NCI-H1048 (cell line): ENCODE results near the gene CACFD1.

Experiments
- DNase-seq: peaks from one replicate; lab custom pipeline; 2025; lab: John Stamatoyannopoulos, UW

Gene CACFD1

DNA sequence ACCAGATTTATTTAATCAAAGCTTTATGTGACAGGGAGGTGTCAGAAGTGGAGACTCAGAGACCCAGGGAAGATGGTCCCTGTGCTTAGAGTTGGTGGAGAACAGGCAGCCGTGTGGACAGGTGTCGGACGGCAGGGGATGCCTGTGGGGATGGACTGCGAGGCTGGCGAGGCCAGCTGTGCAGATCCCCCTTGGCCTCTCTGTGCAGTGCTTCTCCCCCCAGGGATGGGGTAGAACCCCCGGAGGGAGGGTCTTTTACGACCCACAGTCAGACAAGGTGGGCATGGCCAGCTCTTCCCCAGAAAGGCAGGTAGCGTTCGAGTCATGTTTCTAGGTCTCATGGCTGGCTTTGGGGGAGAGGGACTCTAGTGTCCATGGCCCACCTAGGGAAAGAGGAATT, 23.8 kb downstream of the CACFD1 start:
- DNase-seq, result no peak

DNA sequence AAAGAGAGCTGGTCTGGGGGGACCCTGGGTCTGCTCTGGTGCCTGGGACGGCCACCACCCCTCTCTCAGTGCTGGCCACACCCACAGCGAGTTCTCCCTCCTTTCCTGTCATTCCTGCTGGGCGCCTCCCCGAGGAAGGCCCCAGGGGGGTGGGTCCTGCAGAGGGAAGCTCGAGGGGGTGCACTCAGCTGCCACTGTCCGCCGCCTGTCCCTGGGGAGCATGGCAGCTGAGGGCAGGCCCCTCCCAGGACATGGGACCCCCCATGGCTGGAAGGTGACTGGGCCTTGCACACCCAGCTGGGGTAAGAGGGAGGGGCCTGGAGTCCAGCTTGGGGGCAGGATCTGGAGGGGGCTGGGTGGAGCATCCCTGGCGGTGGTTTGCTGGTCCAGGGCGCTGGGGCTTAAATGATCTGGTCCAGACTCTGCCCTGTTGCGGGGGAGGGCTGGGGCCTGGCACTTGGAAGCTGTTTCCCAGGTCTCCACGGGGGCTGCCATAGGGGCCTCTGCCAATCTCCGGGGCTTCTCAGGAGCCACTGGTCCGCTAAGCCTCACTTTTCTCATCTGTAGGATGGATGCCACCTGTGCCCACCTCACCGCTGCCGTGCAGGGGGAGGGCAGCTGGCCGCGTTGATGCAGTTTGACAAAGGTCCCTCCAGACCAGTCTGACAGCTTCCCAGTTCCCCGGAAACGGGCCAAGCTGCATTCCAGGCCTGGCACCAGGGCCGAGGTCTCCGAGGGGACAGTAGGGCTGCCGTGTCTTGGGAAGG, 25.1 kb downstream of the CACFD1 start:
- DNase-seq, result no peak

DNA sequence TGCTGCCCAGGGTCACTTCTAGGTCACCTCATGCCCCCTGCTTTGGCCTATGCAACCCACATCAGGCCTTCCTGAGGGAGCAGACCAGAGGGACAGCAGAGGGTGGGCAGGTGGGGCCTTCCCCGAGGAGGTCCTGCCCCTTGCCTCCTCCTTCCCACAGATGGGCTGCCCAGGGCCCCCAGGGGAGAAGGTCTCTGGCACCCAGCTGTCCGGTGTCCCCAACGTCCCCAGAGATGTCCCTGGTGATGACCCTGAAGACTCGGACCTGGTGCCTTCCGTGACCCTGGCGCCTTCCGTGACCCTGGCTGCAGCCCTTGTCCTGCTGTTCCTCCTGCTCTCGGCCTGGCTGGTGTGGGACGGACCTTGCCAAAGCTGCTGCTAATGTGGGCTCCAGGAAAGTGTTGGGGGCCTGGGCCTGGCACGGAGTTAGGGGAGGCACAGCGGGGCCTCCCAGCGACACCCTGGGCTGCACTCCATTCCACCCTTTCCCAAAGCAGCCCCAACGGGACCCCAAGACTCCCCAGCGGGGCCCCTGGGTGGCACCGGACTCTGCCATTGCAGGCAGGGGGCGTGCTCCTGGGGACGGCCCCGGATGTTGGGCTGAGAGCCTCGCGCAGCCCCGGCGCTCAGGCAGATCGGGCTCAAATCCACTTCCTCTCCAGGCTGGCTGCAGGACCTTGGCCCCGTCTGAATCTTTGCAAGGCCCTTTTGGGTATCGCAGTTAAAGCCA, 25.9 kb downstream of the CACFD1 start:
- DNase-seq, result no peak

DNA sequence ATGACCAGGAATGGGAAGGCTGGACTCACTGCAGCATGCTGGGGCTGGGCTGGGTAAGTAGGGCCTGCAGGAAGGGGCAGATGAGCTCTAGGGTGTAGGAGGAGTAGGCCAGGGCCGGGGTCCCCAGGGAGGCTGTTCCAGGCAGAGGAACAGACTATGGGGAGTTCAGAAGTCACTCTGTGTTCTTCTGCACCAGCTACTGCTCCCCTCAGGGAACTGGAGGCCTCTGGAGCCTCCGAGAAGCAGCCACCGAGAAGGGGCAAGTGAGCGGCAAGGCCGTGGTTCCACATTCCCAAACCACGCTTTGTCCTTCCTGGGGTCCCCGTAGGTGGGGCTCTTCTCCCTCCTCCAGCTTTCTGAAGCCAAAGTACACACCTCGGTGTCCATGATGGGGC, 27.6 kb downstream of the CACFD1 start:
- DNase-seq, result no peak

DNA sequence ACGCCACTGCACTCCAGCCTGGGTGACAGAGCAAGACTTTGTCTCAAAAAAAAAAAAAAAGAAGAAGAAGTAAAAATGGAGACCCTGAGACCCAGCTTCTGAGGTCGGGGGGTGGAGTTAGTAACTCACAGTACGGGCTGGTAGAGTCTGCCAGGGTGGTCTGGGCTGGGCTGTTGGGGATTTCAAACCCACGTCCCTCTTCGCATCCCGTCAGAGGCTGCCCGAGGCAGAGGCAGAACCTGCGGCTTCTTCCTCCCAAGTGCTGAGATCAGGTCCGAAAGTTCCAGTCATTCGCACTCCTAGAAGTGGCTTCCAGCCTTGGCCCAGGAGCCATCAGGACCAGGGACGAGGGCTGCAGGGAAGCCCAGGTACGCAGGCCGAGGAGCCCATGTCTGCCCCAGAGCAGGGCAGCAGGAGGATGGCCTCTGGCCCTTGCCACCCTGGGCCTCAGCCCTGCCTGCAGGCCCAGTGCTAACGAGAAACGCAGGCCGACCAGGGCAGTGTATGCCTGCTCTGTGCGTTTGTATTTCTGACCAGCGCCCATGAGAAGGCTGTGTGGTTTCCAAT, 29.0 kb downstream of the CACFD1 start:
- no peak for DNase-seq

DNA sequence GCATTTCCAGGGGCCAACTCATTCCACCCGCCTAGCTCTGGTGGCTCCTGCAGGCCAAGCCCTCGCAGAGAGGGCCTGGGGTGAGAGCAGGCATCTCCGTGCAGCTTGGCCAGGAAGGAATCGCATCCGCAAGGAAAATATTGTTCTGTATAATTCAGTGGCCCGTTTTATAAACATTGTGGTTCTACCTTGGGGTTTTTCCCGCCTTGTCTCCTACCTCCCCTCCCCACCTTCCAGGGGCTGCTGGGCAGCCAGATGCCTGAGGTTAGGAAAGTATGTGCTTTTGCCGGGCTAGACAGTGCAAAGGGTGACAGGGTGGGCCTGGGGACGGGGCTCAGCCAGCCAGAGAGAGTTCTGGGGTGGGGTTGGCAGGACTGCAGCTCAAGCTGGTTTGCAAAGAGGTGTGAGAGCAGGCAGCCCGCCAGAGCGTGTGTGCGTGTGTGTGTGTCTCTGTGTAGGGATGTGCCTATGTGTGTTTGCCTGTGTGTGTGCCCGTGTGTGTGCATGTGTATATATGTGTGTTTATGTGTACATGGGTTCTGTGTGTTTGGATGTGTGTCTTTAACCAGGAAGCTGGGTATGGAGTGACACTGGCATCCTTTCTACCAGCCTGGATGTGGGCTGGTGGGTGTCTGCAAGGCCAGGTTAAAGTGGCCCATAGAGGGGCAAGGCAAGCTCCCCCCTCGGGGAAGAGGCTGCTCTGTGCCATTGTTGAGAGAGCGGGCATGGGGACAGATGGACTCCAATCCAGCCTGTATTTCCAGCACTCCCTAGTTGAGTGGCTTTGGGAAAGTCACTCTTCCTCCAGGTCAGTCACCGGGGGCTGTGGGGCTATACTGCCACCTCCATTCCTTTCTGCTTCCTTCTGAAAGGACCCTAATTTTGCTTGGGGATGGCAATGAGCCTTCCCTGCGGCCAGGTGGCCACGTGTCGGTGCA, 29.7 kb downstream of the CACFD1 start:
- DNase-seq, result no peak

DNA sequence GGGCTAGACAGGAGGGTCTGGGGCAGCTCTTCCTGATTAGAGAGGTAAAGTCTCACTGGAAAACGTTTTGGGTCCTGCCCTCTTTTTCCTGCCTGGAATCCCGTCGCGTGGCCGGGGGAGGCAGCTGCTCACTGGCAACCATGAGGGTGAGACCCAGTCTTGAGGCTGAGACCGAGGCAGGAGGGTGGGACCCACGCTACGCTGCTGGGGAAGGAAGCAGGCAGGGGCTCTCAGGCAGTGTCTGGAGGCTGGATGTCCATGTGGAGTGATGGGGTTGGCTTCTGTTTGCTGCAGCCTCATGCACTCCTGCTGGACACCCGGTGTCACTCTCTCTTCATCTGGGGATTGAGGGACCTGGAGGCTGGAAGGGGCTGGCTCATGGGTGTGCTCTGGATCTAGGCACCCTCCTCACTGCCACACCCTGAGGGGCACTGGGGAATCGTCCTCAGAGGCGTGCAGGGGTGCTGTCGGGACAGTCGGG, 30.5 kb downstream of the CACFD1 start:
- no peak for DNase-seq

DNA sequence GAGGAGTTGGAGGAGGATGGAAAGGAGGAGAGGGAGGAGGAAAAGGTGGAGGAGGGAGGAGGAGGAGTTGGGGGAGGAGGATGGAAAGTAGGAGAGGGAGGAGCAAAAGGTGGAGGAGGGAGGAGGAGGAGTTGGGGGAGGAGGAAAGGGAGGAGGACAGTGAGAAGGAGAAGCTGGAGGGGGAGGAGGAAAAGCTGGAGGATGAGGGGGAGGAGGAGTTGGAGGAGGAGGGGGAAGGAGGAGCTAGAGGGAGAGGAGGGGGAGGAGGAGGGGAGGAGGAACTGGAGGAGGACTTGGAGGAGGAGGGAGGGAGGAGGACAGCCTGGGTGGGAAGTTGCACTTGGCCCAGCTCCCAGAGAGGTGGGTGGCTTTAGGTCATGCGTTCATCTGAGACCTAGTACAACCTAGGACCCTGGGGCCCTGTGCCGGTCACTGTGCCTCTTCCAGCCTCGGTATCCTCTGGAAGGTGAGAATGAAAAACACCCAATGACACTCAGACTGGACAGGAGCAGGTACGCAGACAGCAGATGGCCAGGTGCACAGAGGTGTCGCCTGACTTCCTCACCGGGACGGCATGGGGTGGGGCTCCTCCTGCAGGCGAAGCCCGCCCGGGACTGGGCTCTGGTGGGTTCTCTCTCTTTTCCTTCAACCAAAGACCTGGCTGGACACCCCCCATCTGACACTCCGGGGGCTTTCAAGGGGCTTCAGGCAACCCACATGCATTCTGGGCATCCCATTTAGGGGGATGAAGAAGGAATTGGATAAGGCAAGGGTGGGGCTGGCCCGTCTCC, 31.3 kb downstream of the CACFD1 start:
- no peak for DNase-seq

DNA sequence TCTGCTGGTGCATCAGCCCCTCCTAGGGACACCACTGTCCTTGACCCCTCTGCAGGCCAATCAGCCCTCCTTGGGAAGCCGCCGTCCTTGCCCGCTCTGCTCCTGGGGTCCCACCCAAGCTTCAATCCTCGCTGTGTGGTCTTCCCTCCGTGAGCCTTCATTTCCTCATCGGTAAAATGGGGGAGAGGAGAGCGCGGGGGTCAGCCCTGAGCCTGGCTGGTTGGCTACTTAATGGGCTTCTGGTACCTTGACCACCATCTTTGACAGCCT, 31.8 kb downstream of the CACFD1 start:
- no peak for DNase-seq

DNA sequence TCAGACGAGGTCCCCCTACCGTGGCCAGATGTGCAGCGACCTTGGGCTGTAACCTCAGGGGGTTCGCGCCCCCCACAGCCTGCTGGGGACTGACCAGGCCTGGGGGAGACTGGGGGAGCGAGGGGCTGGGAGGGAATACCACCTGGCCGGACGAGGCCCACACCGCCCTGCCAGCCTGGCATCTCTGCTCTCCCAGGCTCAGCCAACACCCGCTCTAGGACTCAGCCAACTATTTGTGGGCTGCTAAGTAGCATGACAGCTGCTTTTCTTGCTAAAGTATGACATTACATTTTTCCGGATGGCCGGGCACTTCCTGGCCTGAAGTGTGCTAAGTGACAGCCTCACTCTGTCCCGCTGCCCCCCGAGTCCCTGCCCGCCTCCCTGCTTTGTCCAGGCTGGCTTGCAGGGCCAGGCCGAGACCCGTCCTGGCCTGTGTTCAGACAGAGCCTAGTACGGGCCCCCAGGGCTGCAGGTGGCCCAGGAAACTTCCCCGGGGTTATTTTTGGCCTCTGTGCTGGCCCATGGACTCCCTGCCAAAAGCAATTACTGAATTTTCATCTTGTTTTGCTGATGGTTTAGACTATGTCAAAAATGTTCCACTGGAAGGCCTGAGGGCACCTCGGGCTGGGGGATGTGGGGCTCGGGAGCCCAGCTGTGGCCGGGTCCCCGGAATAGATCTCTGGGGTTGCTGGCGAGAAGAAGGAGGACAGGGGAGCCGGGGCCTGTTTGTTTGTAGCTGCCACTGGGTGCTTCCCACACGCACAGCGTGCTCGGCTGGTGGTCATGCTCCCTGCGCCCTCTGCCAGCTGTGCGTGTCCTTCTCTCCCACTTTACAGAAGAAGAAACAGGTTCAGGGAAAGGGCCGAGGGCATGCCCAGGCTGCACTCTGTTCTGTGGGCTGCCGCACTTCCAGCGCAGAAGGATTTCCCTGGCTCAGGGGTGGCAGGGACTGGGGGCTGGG, 32.6 kb downstream of the CACFD1 start:
- DNase-seq, result no peak

DNA sequence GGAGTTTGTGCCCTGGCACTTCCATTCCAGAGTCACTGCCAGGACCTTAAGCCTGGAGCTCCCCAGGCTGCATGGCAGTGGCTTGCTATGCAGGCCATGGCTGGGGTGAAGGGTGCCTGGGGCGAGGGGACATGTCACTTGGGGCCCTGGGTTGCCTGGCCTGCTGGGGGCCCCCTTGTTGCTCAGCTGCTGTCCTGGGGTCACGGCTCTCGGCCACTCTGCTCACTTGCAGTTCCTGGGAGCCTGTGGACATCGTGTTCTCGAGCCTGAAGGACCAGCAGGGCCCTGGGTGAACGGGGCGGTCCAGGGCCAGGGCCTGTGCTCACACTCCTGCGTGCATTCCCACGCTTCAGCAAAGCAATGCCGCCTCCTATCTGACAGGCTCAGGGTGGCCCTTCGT, 33.6 kb downstream of the CACFD1 start:
- DNase-seq, result no peak

DNA sequence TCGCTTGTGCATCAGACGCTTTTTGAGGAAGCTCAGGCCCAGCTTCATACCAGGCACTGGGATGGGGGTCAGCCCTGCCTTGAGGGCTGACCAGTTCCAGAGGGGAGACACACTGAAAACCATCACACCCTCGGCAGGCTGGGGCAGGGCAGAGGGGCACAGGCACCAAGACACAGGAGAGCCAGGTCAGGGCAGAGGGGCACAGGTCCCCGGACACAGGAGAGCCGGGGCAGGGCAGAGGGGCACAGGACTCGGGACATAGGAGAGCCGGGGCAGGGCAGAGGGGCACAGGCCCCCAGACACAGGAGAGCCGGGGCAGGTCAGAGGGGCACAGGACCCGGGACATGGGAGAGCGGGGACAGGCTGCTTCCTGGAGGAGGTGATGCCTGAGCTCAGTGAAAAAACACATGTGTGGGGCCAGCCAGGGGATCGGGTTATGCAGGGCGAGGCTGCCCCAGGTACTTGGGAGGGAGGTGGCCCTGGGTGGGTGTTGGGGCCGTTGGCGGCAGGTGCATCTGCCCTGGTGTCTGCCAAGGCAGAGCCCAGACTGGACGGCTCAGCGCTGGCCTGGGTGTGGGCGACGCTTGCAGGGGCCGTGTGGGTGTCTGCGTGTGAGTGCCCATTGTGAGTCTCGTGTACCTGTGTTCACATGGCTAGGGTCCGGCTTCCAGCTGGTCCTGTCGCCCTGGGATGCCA, 34.2 kb downstream of the CACFD1 start:
- no peak for DNase-seq

DNA sequence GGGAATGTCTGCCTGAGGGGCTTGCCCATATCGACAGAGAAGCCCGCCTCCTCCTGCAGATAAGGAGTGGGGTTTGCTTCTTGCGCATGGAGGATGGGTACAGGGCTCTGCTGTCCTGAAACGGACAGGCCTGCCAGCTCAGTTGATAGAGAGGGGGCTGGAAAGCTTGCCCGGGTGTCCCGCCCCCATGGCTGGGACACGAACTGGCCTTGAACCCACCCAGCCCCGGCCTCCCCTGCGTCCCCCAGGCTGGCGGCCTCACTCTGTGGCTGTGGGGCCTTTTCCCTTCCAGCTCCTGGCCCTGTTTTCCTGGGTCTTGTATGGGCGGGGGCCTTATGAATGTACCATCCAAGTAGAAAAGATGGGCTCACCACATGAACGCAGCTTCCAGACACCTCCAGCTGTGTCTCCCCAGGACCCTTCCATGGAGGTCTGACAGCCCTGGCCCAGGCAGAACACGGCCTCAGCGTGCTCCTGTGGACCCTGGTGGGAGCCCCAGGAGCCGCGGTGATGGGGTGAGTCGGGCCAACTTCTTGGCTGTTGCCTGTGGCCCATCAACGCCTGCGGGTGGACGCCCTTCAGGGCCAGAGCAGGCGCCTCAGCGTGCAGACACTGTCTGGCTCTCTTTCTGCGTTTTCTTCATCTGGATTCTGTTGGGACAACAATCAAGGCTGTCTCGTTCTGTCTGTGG, 35.0 kb downstream of the CACFD1 start:
- no peak for DNase-seq

DNA sequence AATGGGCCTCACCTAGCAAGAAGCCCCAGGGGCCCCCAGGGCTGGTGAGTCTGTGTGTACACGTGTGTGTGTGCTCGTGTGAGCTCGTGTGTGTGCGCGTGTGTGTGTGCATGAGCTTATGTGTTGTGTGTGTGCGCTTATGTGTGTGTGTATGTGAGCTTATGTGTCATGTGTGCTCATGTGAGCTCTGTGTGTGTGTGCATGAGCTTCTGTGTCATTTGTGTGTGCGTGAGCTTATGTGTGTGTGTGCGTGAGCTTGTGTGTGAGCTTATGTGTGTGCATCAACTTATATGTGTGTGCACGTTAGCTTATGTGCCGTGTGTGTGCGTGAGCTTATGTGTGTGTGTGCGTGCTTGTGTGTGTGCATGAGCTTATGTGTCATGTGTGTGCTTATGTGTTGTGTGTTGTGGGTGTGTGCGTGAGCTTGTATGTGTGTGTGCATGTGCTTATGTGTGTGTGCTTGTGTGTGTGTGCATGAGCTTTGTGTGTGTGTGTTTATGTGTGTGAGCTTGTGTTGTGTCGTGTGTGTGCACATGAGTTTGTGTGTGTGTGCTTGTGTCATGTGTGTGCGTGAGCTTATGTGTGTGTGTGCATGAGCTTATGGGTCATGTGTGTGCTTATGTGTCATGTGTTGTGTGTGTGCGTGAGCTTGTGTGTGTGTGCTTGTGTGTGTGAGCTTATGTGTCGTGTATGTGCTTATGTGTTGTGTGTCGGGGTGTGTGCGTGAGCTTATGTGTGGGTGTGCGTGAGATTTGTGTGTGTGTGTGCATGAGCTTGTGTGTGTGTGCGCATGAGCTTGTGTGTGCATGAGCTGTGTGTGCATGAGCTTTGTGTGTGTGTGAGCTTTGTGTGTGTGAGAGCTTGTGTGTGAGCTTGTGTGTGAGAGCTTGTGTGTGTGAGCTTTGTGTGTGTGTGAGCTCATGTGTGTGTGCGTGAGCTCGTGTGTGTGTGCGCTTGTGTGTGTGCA, 35.8 kb downstream of the CACFD1 start:
- no peak for DNase-seq

DNA sequence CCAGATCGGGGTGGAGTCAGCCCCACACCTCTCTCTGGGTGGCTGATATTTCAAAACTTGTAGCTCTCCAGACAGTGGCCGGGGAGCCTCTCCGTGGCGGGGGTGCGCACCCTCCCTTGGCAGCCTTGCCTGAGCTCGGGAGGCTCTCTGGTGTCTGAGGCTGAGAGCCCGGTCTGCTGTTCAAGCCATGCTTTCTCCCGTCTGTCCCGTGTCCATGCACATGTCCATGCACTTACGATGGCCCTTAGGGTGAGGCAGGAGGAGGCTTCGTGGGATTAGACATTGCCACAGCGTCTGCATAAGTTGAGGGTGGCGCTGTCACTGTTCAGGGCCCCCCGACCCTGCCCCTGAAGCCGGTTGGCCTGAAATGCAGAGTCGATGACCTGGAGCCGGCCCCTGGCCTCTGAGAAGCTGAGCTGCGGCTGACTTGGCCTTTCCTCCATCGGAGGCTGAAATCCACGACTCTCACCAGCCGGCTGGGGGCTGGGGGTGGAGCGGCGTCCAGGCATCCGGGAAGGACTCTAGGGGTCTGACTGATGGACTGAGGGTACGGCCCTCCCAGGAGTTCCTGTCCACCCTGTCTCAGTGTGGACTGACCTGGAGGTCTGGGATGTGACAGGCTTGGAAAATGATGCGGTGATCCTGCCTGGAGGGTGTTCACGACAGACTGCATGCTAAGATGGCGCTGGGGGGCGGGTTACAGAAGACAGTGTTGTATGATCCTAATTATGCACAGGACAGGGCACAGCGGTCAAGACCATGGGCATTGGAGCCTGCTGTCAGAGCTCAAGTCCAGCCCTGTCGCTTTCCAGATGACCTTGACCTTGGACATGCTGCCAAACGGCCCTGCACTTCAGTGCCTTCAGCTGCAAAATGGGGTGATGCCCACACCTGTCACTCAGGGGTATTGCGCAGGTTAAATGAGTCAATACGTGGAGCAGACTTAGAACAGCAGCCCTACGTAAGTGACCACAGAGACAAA, 37.4 kb downstream of the CACFD1 start:
- DNase-seq, result no peak

DNA sequence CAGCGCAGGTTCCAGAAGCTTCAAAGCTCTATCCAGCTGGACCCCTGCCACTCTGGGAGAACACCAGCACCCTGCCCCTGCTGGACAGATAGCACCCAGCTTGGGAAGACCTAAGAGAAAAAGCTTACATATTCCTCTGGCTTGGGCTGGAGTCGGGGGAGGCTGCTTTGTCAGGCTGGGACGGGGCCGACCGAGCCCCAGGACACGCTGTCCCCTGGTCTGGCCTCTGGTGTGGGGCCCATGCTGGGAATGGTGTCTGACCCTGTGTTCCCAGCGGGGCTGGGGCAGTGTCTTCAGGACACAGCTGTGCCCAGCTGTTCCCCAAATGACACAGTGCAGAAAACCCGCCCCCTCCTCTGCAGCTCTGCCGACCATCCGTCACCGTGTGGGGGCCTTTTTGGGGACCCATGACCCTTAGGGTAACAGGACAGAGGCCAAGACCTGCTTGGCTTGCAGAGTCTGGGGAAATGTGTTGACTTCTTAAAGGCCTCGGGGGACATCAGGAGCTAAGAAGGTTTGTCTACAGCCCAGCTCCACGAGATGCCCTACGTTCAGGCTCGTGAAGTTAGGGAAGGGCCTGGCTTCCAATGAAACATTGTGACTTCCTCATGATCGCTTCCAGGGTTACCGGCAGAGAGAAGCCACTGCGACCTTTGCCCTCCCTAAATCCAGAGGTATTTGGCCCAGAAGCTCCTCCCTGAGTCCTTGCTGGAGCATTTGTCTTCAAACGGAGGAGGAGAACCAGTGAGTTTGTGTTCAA, 39.5 kb downstream of the CACFD1 start:
- DNase-seq, result no peak
